Activated CD4-positive, CD25-positive, alpha-beta regulatory T cell treated with anti-CD3 and anti-CD28 coated beads, Interleukin-2, amount 50 U/mL, for 72 hours (primary cell): ENCODE data around the gene CR1.
A peak's percentile ranks its signal among the peaks of the same experiment; 100 is the strongest.
"Not testable (repeated sequence)": the region's sequence is repeated elsewhere in the genome, so short reads cannot be mapped to it uniquely, and the experiment has no call there.

Experiments
- DNase-seq: peaks from one replicate; pipeline ENCODE4 v3.0.0; 2021

The CR1 gene

GRCh38 chr1:207594095-207594494, 98.1 kb downstream of the CR1 start:
- not testable (repeated sequence) for DNase-seq

GRCh38 chr1:207603777-207604176, 107.8 kb downstream of the CR1 start:
- DNase-seq: no peak

GRCh38 chr1:207605444-207606361, 109.7 kb downstream of the CR1 start:
- DNase-seq: no peak

- DNase-seq: no peak
These were observed 110.4 kb downstream of the CR1 start for GRCh38 chr1:207606362-207606755.

GRCh38 chr1:207612762-207613161, 116.8 kb downstream of the CR1 start:
- no peak for DNase-seq

- no peak for DNase-seq
These were observed 124.0 kb downstream of the CR1 start for GRCh38 chr1:207619871-207620542.

- no peak for DNase-seq
These were observed 124.6 kb downstream of the CR1 start for GRCh38 chr1:207620543-207620893.

GRCh38 chr1:207625504-207626071, 129.6 kb downstream of the CR1 start:
- DNase-seq: not testable (repeated sequence)

- no peak for DNase-seq
These were observed 131.0 kb downstream of the CR1 start for GRCh38 chr1:207626972-207627337.

- no peak for DNase-seq
These were observed 131.5 kb downstream of the CR1 start for GRCh38 chr1:207627496-207627895.

- no peak for DNase-seq
These were observed 132.8 kb downstream of the CR1 start for GRCh38 chr1:207628776-207629175.

GRCh38 chr1:207631137-207631536, 135.2 kb downstream of the CR1 start:
- no peak for DNase-seq

GRCh38 chr1:207633226-207633625, 137.3 kb downstream of the CR1 start:
- DNase-seq: no peak

GRCh38 chr1:207633699-207634289, 137.8 kb downstream of the CR1 start:
- DNase-seq: not testable (repeated sequence)

GRCh38 chr1:207634293-207634692, 138.3 kb downstream of the CR1 start:
- not testable (repeated sequence) for DNase-seq

- not testable (repeated sequence) for DNase-seq
These were observed 139.7 kb downstream of the CR1 start for GRCh38 chr1:207635569-207636186.

- DNase-seq: not testable (repeated sequence)
These were observed 142.7 kb downstream of the CR1 start for GRCh38 chr1:207638487-207639145.

GRCh38 chr1:207639362-207639761, 143.4 kb downstream of the CR1 start:
- not testable (repeated sequence) for DNase-seq

- no peak for DNase-seq
These were observed 148.4 kb downstream of the CR1 start for GRCh38 chr1:207644166-207644851.

GRCh38 chr1:207644852-207645634, 149.1 kb downstream of the CR1 start, which contains the start of gene CR1L:
CR1L (plus strand) TSS chr1:207645133; CDS start chr1:207645234, 101 bp downstream.
- DNase-seq: peak; percentile 82

GRCh38 chr1:207645635-207646081, 149.7 kb downstream of the CR1 start:
- DNase-seq: no peak
